ENCODE results near the gene SLIT3.

The SLIT3 gene

GRCh38 chr5:168713051-168713450 lies 587.9 kb downstream of the SLIT3 start:
- Histone ChIP-seq H3K4me1 (ENCODE audit: insufficient read depth, low read length) (no peaks in the 10 kb centered on the region), H2AFZ (ENCODE audit: low read depth, low read length) (no peak overlapping the region), H4K20me1 (ENCODE audit: insufficient read depth, low read length) (no peaks in the 10 kb centered on the region), H3K27me3 (ENCODE audit: insufficient read depth, low read length, poor library complexity) (no peaks in the 10 kb centered on the region), H3K36me3 (ENCODE audit: insufficient read depth, low read length) (no peaks in the 10 kb centered on the region), H3K4me2 (ENCODE audit: insufficient read depth, low read length) (no peak overlapping the region), H3K9me3 (ENCODE audit: insufficient read depth, low read length, severe bottlenecking) (no peaks in the 10 kb centered on the region), H3K27ac (ENCODE audit: low read length) (no peak overlapping the region), H3K79me2 (ENCODE audit: insufficient read depth, low read length) (no peaks in the 10 kb centered on the region), H3K9ac (ENCODE audit: low read depth, low read length) (no peak overlapping the region), H3K4me3 (ENCODE audit: low read depth in 1 of 2, low read length in 2 of 2) (no peak overlapping the region)
- no peak for DNase-seq
- no peak for TF ChIP-seq EZH2 (IDR thresholded peaks at IDR 0.05; ENCODE audit: borderline replicate concordance, low read depth, low read length, severe bottlenecking)
- no peak for TF ChIP-seq CTCF (IDR thresholded peaks at IDR 0.05; ENCODE audit: borderline replicate concordance, extremely low read depth, low read length, poor library complexity, severe bottlenecking)
- no peak for ATAC-seq (ENCODE audit: insufficient read depth, low read depth)

- Histone ChIP-seq H3K9ac (ENCODE audit: low read depth, low read length) (no peak overlapping the region), H3K4me2 (ENCODE audit: insufficient read depth, low read length) (no peak overlapping the region), H3K4me1 (ENCODE audit: insufficient read depth, low read length) (no peaks in the 10 kb centered on the region), H3K27me3 (ENCODE audit: insufficient read depth, low read length, poor library complexity) (no peaks in the 10 kb centered on the region), H2AFZ (ENCODE audit: low read depth, low read length) (no peak overlapping the region), H4K20me1 (ENCODE audit: insufficient read depth, low read length) (no peaks in the 10 kb centered on the region), H3K36me3 (ENCODE audit: insufficient read depth, low read length) (no peaks in the 10 kb centered on the region), H3K27ac (ENCODE audit: low read length) (no peak overlapping the region), H3K9me3 (ENCODE audit: insufficient read depth, low read length, severe bottlenecking) (no peaks in the 10 kb centered on the region), H3K4me3 (ENCODE audit: low read depth in 1 of 2, low read length in 2 of 2) (no peak overlapping the region), H3K79me2 (ENCODE audit: insufficient read depth, low read length) (no peaks in the 10 kb centered on the region)
- ATAC-seq (ENCODE audit: insufficient read depth, low read depth) (no peak), DNase-seq (no peak)
- TF ChIP-seq EZH2 (IDR thresholded peaks at IDR 0.05; ENCODE audit: borderline replicate concordance, low read depth, low read length, severe bottlenecking) (no peak), CTCF (IDR thresholded peaks at IDR 0.05; ENCODE audit: borderline replicate concordance, extremely low read depth, low read length, poor library complexity, severe bottlenecking) (no peak)
These were observed 588.5 kb downstream of the SLIT3 start for GRCh38 chr5:168712280-168712924.

GRCh38 chr5:168710706-168711105 lies 590.2 kb downstream of the SLIT3 start:
- Histone ChIP-seq H3K36me3 (ENCODE audit: insufficient read depth, low read length) (no peaks in the 10 kb centered on the region), H3K4me2 (ENCODE audit: insufficient read depth, low read length) (no peak overlapping the region)

More at GRCh38 chr5:168710706-168711105, 590.2 kb downstream of the SLIT3 start:
- H3K9me3 ChIP-seq (ENCODE audit: insufficient read depth, low read length, severe bottlenecking), result no peaks in the 10 kb centered on the region
- no peak overlapping the region for H3K9ac ChIP-seq (ENCODE audit: low read depth, low read length)
- no peak for TF ChIP-seq CTCF (IDR thresholded peaks at IDR 0.05; ENCODE audit: borderline replicate concordance, extremely low read depth, low read length, poor library complexity, severe bottlenecking)
- no peak for TF ChIP-seq EZH2 (IDR thresholded peaks at IDR 0.05; ENCODE audit: borderline replicate concordance, low read depth, low read length, severe bottlenecking)
- H4K20me1 ChIP-seq (ENCODE audit: insufficient read depth, low read length), result no peaks in the 10 kb centered on the region
- no peaks in the 10 kb centered on the region for H3K4me1 ChIP-seq (ENCODE audit: insufficient read depth, low read length)
- H2AFZ ChIP-seq (ENCODE audit: low read depth, low read length), result no peak overlapping the region
- no peak overlapping the region for H3K27ac ChIP-seq (ENCODE audit: low read length)
- no peak for DNase-seq
- no peaks in the 10 kb centered on the region for H3K27me3 ChIP-seq (ENCODE audit: insufficient read depth, low read length, poor library complexity)
- H3K4me3 ChIP-seq (ENCODE audit: low read depth in 1 of 2, low read length in 2 of 2), result no peak overlapping the region
- no peak for ATAC-seq (ENCODE audit: insufficient read depth, low read depth)
- no peaks in the 10 kb centered on the region for H3K79me2 ChIP-seq (ENCODE audit: insufficient read depth, low read length)

All from DND-41 (cell line).